G401 (cell line): ENCODE measurements around the gene BCL11A. TPM values are rescaled to one million over a fixed set of nuclear protein-coding genes. Genes with fewer than 3 reads are reported as not detected.

Source experiments
- total RNA-seq: library from RNA; depleted of rRNA; stranded (reverse); fragments of >200 nt; shearing (Covaris generic); gene quantifications from 2 replicates; pipeline ENCODE4 v1.2.3, GENCODE V29; 2014; rRNA removed

The BCL11A gene
- total RNA-seq, 1 experiment from 2014 or later: 0.54 TPM

Other genes starting within 250 kb of the BCL11A start
- 6.6 and 10.4 TPM in 2 replicates for gene PAPOLG, start 202.6 kb upstream of the BCL11A start, total RNA-seq